Subcutaneous adipose tissue (tissue), 4 donors: ENCODE measurements around the gene GHDC. TPM values are rescaled to one million over a fixed set of nuclear protein-coding genes. Genes with fewer than 3 reads are reported as not detected.

Source experiments
- total RNA-seq, 4 donors: library from RNA; depleted of rRNA; stranded (reverse); fragments of >200 nt; gene quantifications; one replicate each; pipeline ENCODE4 v1.1.0, GENCODE V29; 2016
- TF ChIP-seq, protein P1 (sequence below): fragments of 450-650 bp; IDR thresholded peaks from one replicate; pipeline ENCODE4 v1.5.1; 2016; ENCODE audit warnings: low read depth, mild to moderate bottlenecking, control low read depth, antibody characterized with exemption, moderate library complexity

Gene GHDC
- total RNA-seq, 4 donors from 2014 or later, result 18.8 to 47.5 (median 45.3) TPM

DNA sequence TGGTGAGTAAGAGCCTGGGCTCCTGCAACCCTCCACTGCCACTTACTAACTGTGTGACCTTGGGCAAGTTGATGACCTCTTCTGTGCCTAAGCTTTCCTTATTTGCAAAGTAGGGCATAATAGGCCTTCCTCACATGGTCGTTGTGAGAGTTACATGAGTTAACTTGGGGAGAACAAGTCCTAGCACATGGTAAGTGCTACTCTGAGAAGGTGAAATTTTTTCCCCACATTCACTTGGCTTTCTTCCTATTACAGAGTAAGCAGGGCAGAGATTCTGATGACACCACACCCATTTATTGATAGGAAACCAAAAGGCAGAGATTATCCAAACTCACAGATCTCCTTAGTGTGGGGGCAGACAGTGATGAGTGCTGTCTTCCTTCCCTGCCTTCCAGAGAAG lies 15.0 kb downstream of the GHDC start:
- TF ChIP-seq, protein P1, sequence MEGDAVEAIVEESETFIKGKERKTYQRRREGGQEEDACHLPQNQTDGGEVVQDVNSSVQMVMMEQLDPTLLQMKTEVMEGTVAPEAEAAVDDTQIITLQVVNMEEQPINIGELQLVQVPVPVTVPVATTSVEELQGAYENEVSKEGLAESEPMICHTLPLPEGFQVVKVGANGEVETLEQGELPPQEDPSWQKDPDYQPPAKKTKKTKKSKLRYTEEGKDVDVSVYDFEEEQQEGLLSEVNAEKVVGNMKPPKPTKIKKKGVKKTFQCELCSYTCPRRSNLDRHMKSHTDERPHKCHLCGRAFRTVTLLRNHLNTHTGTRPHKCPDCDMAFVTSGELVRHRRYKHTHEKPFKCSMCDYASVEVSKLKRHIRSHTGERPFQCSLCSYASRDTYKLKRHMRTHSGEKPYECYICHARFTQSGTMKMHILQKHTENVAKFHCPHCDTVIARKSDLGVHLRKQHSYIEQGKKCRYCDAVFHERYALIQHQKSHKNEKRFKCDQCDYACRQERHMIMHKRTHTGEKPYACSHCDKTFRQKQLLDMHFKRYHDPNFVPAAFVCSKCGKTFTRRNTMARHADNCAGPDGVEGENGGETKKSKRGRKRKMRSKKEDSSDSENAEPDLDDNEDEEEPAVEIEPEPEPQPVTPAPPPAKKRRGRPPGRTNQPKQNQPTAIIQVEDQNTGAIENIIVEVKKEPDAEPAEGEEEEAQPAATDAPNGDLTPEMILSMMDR, result no peak

DNA sequence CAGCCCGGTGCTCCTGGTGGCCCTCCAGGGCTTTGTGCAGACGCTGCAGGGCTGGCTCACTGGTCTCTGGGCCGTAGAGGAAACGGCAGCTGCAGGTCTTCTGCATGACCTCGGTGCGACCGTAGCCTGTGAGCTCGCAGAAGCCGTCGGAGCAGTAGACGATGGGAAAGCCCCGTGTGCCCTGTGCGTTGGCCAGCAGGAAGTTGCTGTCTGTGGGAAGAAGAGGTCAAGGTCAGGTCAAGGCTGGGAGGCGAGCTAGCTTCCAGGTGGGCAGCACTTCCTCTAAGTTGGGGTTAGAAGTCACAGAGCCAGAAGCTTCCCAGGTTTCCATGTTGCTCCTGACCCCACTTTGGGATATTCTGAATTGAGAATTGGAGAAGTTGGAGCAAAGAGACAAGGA lies 15.5 kb downstream of the GHDC start:
- TF ChIP-seq, protein P1, result no peak

DNA sequence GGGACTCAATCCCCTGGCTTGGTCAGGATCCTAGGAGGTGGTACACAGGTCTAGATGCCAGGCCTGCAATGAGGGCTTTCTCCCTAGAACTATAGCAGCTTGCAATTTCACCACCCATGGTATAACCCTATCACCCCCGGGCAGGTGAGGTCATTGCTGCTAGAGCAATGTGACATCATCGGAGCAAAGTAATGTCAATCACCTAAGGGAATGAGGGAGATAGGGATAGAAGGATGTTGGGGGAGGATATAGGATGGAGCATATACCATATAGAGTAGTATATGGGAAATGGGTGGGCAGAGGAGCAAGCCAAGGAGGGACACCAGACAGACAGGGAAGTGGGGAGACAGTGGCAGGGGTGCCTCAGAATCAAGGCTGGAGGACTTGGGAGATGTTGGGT lies 16.6 kb downstream of the GHDC start:
- TF ChIP-seq, protein P1, result no peak

DNA sequence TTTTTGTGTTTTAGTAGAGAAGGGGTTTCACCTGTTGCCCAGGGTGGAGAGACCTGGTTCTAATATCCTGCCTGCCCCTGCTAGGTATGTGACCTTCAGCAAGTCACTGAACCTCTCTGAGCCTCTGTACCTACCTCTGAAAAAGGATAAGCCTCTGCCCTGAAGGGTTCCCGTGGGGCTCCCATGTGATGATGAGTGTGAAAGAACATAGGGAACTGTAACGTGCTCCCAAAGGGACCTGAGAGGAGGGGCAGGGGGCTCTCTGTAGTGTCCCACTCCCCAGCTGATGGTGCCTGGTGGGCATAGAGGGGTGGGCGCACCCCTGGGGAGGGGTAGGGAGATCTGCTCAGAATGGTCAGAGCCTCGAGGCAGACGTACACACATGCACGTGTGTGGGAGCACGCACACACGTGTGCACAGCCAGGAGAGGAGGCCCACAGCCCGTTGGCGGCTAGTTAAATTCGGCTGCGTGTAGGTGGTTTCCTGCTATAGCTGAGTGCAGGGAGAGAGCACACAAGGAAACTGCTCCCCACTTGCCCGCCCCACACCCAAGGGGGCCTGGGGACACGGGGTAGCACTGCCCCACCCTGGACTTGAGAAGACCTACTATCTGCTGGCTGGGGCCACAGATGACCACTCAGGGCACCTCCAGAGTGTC lies 20.0 kb downstream of the GHDC start:
- TF ChIP-seq, protein P1, result no peak

DNA sequence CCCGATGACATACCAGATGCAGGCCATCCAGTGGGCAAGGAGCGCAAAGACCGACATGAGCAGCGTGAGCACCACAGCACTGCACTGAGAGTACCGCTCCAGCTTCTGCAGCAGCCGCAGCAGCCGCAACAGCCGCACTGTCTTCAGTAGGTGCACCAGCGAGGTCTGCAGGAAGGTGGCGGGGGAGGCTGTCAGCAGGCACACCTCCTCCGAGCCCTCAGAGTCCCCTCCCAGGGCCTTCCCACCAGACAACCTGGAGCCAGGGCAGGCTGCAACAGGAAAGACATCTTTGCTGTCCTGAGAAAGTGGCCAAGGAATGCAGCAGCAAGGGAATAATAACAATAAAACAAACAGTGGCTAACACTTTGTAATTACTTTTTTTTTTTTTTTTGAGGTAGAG lies 22.5 kb downstream of the GHDC start:
- TF ChIP-seq, protein P1, result no peak

DNA sequence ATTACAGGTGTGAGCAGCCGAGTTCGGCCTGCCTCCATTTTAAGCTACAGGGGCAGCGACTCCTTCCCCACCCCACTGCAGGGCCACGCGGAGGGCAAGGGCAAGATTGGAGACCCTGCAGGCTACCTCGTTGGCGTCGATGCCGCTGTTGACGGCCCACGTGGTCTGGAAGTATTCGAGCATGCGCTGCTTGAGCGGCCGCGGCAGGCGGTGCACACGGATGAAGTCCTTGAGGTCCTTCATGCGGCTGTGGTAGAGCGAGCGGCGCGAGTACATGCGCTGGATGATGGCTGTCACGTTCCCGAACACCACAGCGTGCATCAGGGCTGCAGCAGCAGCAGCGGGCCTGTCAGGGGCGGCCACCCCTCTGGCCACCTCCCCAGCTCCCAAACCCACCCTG lies 24.9 kb downstream of the GHDC start:
- TF ChIP-seq, protein P1, result no peak

DNA sequence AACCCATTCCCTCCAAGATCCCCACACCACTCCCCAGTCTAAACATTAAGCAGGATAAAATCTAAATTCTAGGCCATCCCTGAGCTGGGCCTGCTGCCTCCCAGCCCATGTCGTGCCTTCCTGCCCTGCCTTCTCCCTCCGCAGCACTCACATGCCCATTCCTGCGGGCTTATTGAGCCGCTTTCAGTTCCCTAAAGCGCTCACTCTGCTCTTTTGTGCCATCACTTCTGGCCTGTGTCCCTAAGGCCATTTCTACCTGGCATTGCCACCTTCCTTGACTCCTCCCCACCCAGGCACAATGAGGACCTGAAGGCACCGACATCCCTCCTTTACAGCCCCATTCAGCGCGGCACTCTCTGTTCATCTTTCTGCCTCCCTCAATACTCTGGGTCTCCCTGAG lies 26.5 kb downstream of the GHDC start:
- TF ChIP-seq, protein P1, result no peak
